ENCODE data around the gene PTGES2.
A peak's percentile ranks its signal among the peaks of the same experiment; 100 is the strongest.

Gene PTGES2

GRCh38 chr9:128151309-128152132 lies 24.0 kb upstream of the PTGES2 start:
- no peak overlapping the region for H3K4me3 ChIP-seq
- intact Hi-C loops (cut with DNase I; ENCODE audit: low total_unique reads): no loop called here
- no peak overlapping the region for H3K27ac ChIP-seq
- no peaks in the 10 kb centered on the region for H3K27me3 ChIP-seq
- peaks cover 0 to 12% (median 0%) of the 10 kb centered on the region in 4 donors for H3K4me1 ChIP-seq
- H3K36me3 ChIP-seq: no peaks in the 10 kb centered on the region
- DNase-seq: peak in 1 of 2 donors; percentile 60
- no peaks in the 10 kb centered on the region for H3K9me3 ChIP-seq
- no peak for TF ChIP-seq CTCF (IDR thresholded peaks at IDR 0.05)

GRCh38 chr9:128150594-128151308 lies 23.2 kb upstream of the PTGES2 start:
- no peak overlapping the region for H3K27ac ChIP-seq
- peaks cover 0 to 12% (median 0%) of the 10 kb centered on the region in 4 donors for H3K4me1 ChIP-seq
- H3K27me3 ChIP-seq: no peaks in the 10 kb centered on the region
- intact Hi-C loops (cut with DNase I; ENCODE audit: low total_unique reads): no loop called here
- H3K9me3 ChIP-seq: no peaks in the 10 kb centered on the region
- no peak overlapping the region for H3K4me3 ChIP-seq
- peak in 1 of 2 donors; percentile 63 for DNase-seq
- no peak for TF ChIP-seq CTCF (IDR thresholded peaks at IDR 0.05)
- H3K36me3 ChIP-seq: no peaks in the 10 kb centered on the region

GRCh38 chr9:128149951-128150593 lies 22.5 kb upstream of the PTGES2 start:
- intact Hi-C loops (cut with DNase I; ENCODE audit: low total_unique reads): no loop called here
- no peak overlapping the region for H3K27ac ChIP-seq
- H3K36me3 ChIP-seq: no peaks in the 10 kb centered on the region
- peaks cover 0 to 12% (median 0%) of the 10 kb centered on the region in 4 donors for H3K4me1 ChIP-seq
- H3K4me3 ChIP-seq: no peak overlapping the region
- no peak for TF ChIP-seq CTCF (IDR thresholded peaks at IDR 0.05)
- DNase-seq: no peak
- no peaks in the 10 kb centered on the region for H3K27me3 ChIP-seq
- no peaks in the 10 kb centered on the region for H3K9me3 ChIP-seq

- intact Hi-C loops (cut with DNase I; ENCODE audit: low total_unique reads): no loop called here
- H3K36me3 ChIP-seq: no peaks in the 10 kb centered on the region
- no peak within 1 kb of the TSS for H3K27ac ChIP-seq
- DNase-seq: no peak
- no peak for TF ChIP-seq CTCF (IDR thresholded peaks at IDR 0.05)
- no peak within 1 kb of the TSS for H3K4me3 ChIP-seq
- H3K4me1 ChIP-seq: peaks cover 0 to 12% (median 0%) of the 10 kb centered on the region in 4 donors
- H3K9me3 ChIP-seq: no peaks in the 10 kb centered on the region
- H3K27me3 ChIP-seq: no peaks in the 10 kb centered on the region
Observed at GRCh38 chr9:128149001-128149701, 21.6 kb upstream of the PTGES2 start, which contains the start of gene LCN2. TSS of gene LCN2 (plus strand) at chr9:128149453. CDS start at chr9:128149526, 73 bp downstream.

- DNase-seq: no peak
- Histone ChIP-seq H3K4me1 (peaks cover 0 to 12% (median 0%) of the 10 kb centered on the region in 4 donors), H3K27me3 (no peaks in the 10 kb centered on the region), H3K4me3 (no peak overlapping the region), H3K9me3 (no peaks in the 10 kb centered on the region), H3K36me3 (no peaks in the 10 kb centered on the region), H3K27ac (no peak overlapping the region)
- no peak for TF ChIP-seq CTCF (IDR thresholded peaks at IDR 0.05)
- intact Hi-C loops (cut with DNase I; ENCODE audit: low total_unique reads): no loop called here
Observed at GRCh38 chr9:128148509-128149000, 21.0 kb upstream of the PTGES2 start.

Measured in tibial artery (tissue), 4 donors.